HL-60 (cell line): Measurements from ENCODE around the gene NLK.

Experiments
- CTCF ChIP-seq: IDR thresholded peaks from one replicate; pipeline ENCODE4 v1.5.1; 2011; ENCODE audit warnings: low read length, control low read depth, inconsistent platforms; ENCODE audit not compliant: insufficient read depth
- GABPA ChIP-seq: IDR thresholded peaks from 2 replicates; pipeline ENCODE4 v1.6.1; 2012; ENCODE audit warnings: low read depth
- POLR2AphosphoS5 ChIP-seq: IDR thresholded peaks from 2 replicates; pipeline ENCODE4 v1.6.1; 2012; ENCODE audit warnings: low read depth
- SPI1 ChIP-seq: IDR thresholded peaks from 2 replicates; pipeline ENCODE4 v1.6.1; 2012; ENCODE audit warnings: low read depth, mild to moderate bottlenecking, borderline replicate concordance
- TF ChIP-seq, protein P1 (sequence below): IDR thresholded peaks from 2 replicates; pipeline ENCODE4 v1.6.1; 2012; ENCODE audit warnings: low read depth; ENCODE audit not compliant: insufficient replicate concordance

GRCh38 chr17:28239271-28239624 lies 196.8 kb downstream of the NLK start:
- TF ChIP-seq CTCF (no peak), POLR2AphosphoS5 (no peak), GABPA (no peak), SPI1 (no peak)
- TF ChIP-seq, protein P1, sequence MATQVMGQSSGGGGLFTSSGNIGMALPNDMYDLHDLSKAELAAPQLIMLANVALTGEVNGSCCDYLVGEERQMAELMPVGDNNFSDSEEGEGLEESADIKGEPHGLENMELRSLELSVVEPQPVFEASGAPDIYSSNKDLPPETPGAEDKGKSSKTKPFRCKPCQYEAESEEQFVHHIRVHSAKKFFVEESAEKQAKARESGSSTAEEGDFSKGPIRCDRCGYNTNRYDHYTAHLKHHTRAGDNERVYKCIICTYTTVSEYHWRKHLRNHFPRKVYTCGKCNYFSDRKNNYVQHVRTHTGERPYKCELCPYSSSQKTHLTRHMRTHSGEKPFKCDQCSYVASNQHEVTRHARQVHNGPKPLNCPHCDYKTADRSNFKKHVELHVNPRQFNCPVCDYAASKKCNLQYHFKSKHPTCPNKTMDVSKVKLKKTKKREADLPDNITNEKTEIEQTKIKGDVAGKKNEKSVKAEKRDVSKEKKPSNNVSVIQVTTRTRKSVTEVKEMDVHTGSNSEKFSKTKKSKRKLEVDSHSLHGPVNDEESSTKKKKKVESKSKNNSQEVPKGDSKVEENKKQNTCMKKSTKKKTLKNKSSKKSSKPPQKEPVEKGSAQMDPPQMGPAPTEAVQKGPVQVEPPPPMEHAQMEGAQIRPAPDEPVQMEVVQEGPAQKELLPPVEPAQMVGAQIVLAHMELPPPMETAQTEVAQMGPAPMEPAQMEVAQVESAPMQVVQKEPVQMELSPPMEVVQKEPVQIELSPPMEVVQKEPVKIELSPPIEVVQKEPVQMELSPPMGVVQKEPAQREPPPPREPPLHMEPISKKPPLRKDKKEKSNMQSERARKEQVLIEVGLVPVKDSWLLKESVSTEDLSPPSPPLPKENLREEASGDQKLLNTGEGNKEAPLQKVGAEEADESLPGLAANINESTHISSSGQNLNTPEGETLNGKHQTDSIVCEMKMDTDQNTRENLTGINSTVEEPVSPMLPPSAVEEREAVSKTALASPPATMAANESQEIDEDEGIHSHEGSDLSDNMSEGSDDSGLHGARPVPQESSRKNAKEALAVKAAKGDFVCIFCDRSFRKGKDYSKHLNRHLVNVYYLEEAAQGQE, result no peak
